ENCODE results near the gene MAPK8IP2.

Gene MAPK8IP2

GRCh38 chr22:50600538-50600937, at the start of gene MAPK8IP2:
MAPK8IP2 (plus strand) TSS chr22:50600793; CDS start chr22:50600819, 26 bp downstream.
- DNase-seq (ENCODE audit: low spot score), result no peak

DNA sequence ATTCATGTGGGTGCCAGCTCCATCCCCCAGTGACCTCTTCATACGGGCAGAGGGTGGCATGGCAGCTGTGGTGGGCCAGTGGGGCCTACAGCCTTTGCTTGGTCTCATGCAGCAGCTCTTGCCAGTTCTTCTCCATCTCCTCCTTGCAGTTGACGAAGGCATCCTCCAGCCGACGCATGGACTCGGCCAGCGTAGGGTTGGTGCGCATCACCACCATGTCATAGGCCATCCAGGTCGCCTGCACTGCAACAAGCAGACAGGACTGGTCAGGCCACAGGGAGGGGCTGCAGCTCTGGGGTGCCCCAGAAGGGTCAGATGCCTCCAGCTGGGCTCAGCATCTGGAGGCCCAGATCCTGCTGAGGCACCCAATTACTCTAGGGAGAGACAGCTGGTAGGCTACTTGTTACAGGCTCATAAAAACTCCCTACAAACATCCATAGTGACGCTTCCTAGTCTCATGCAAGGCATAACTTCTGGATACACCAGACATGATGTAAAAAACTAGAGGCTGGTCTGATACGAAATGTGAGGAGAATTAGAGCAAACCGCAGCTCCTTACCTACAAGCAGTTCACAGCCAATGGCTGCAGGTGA, 49.3 kb upstream of the MAPK8IP2 start:
- DNase-seq (ENCODE audit: low spot score), result no peak

- no peak for DNase-seq (ENCODE audit: low spot score)
Observed at GRCh38 chr22:50553310-50553709, 47.3 kb upstream of the MAPK8IP2 start.

GRCh38 chr22:50556703-50557102, 43.9 kb upstream of the MAPK8IP2 start:
- no peak for DNase-seq (ENCODE audit: low spot score)

GRCh38 chr22:50560034-50560433, 40.6 kb upstream of the MAPK8IP2 start:
- no peak for DNase-seq (ENCODE audit: low spot score)

- DNase-seq (ENCODE audit: low spot score), result no peak
Observed at GRCh38 chr22:50561401-50562358, 38.9 kb upstream of the MAPK8IP2 start.

DNA sequence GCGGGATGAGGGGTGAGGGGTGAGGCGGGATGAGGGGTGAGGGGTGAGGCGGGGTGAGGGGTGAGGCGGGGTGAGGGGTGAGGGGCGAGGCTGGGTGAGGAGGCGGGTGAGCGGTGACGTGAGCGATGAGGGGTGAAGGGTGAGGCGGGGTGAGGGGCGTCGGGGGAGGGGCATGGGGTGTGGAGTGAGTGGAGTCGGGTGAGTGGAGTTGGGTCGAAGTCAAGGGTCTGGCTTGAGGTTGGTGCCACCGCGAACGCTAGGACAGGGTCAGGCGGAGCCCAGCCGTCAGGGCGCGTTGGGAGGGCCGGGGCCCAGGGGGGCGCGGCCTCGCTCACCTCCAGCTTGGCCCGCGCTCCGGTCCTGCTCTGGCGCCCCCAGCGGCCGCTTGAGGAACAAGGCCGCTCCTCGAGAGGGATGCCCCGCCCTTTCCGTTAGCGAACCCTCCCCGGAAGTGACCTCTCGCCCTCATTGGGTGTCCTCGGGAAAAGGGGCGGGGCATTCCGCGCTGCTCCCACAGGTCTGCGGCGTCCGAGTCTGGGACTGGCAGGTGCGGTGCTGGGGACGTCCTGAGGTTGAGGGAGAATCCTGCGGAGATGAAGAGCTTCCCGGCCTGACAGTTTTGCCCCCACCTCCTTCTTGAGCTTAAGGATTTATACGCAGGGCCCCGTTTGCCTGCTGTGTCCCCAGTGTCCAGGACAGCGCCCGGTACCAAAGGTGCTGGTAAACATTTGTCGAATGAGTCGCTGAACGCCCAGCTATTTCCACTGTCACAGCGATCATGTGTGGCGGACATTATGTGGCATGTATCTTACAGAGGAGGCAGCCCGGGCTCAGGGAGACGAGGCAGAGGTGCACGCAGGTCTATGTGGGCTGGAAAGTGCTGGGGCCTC, 37.8 kb upstream of the MAPK8IP2 start, which contains the start of gene SYCE3:
Gene SYCE3 (minus strand): TSS at position 397 of the 890 bp plus-strand sequence. CDS start 6,514 bp downstream, outside the sequence.
- DNase-seq (ENCODE audit: low spot score), result peak; percentile 97

DNA sequence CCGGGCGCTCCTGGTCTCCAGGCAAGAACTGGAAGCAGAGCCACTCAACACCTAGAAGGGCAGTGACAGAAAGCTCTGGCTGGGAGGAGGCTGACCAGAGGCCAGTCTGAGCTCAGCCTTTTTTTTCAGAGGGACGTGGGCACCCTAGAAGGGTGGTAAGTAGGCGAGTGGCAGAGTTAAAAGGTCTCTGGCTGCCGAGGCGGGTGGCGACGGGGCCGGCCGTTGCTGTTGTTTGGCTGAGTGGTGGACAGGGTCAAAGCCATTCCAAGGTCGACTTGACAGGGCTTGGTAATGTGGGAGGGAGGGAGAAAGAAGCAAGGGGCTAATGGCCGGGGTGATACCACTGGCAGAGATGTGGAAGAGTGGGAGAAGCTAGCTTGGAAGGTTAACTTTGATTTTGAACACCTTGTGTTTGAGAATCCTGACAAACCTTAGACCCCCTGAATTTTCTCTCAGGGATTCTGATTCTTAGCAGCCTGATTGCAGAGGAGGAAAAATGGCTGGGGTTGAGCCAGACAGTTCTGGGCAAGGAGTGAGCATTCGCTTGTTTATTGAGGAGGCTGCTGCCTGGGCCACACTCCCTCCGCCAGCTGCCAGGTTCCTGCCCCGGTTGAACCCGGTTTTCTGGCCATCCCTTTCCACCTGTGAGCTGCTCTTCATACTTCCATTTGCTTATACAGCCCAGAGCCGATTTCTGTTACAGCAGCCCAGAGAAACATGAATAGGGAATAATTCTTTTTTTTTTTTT, 37.0 kb upstream of the MAPK8IP2 start:
- DNase-seq (ENCODE audit: low spot score), result no peak

GRCh38 chr22:50564289-50564688, 36.3 kb upstream of the MAPK8IP2 start:
- no peak for DNase-seq (ENCODE audit: low spot score)

DNA sequence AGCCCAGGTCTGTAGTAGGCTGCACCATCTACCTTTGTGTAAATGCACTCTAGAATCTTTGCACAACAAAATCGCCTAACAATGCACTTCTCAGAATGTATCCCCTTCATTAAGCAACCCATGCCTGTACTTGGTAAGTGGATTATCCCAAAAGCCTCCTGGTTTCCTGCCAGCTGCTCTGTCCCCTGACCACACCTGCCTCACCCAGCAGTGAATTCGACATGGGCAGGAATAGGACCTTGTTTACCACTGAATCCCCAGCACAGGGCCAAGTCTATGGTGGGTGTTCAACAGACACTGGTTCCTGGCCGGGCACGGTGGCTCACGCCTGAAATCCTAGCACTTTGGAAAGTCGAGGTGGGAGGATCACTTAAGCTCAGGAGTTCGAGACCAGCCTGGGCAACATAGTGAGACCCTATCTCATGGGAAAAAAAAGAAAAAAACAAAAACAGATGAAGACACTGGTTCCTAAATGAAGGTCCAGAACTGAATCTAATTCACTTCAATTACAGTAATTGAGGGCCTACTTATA, 32.8 kb upstream of the MAPK8IP2 start:
- no peak for DNase-seq (ENCODE audit: low spot score)

GRCh38 chr22:50568626-50569025, 32.0 kb upstream of the MAPK8IP2 start:
- no peak for DNase-seq (ENCODE audit: low spot score)

GRCh38 chr22:50569041-50569459, 31.5 kb upstream of the MAPK8IP2 start:
- no peak for DNase-seq (ENCODE audit: low spot score)

GRCh38 chr22:50569896-50570535, 30.6 kb upstream of the MAPK8IP2 start:
- no peak for DNase-seq (ENCODE audit: low spot score)

GRCh38 chr22:50570861-50571260, 29.7 kb upstream of the MAPK8IP2 start:
- DNase-seq (ENCODE audit: low spot score), result no peak

GRCh38 chr22:50571264-50572175, 29.1 kb upstream of the MAPK8IP2 start:
- no peak for DNase-seq (ENCODE audit: low spot score)

DNA sequence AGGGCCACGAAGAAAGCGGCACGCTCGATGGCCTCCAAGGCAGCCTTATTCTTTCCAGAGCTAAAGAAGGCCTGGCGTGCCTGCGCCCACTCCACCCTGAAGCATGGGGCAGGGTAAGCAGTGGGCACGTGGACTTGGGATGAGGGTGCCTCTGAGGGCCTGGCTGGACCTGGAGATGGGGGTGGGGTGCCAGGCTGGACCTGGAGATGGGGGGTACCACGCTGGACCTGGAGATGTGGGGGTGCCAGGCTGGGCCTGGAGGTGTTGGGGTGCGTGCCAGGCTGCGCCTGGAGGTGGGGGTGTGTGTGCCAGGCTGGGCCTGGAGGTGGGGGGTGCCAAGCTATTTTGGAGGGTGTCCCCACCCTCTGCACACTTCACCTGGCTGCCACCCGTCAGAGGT, 27.6 kb upstream of the MAPK8IP2 start:
- DNase-seq (ENCODE audit: low spot score), result no peak

- DNase-seq (ENCODE audit: low spot score), result no peak
Observed at GRCh38 chr22:50573491-50574382, 26.9 kb upstream of the MAPK8IP2 start.

- DNase-seq (ENCODE audit: low spot score), result no peak
Observed at GRCh38 chr22:50574383-50574755, 26.2 kb upstream of the MAPK8IP2 start.
